Activated gamma-delta T cell treated with anti-CD3 and anti-CD28 coated beads, Interleukin-2, amount 50 U/mL, for 16 hours (primary cell): ENCODE data around the gene FAS.
"Not testable (repeated sequence)": the region's sequence is repeated elsewhere in the genome, so short reads cannot be mapped to it uniquely, and the experiment has no call there.

Experiments
- DNase-seq: peaks from one replicate; pipeline ENCODE4 v3.0.0-alpha.2; 2020; ENCODE audit warnings: low read depth

Gene FAS

DNA sequence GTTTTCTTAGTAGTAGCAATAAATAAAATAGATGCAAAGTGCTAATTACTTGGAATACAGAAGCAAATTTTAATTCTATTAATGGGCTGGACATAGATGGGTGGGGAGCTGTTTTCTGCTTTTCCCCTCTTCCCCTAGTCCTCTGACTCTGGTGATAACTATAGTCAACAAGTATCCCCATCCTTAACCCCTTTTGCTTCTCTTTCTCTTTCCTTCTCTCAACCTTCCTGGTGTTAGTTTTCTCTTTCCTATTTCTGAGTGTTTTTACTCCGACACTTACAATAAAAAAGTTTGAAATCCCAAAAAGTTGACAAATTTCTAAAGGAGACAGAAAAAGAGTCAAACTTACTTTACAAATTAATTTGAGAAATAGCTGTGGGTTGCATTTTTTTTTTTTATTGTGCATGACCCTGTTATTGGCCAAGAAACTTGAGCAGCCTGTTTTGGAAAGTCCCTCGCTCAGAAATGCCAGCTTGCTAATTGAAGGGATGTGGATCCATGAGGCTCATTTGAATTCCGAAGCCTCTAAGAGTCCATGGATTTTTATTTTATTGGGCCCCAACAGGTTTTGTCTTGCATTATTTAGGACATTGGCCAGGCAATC, 2.4 kb downstream of the FAS start:
- no peak for DNase-seq

DNA sequence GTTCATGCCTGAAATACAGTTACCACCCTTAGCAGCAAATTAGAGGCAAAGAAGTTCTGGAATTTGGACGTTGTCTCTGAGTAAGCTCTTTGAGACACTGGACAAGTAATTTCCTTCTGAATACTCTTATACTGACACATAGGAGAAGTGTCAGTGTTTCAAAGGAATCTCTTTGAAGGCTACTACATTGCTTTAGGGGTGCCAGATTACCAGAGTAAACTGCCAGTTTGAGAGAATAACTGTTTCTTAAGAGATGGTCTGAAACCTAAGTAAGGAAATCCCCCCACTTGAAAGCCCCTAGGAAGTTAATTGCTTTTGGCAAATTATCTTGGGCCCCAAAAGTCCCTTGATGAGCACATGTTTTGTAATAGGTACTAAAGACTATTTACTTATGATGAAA, 3.4 kb downstream of the FAS start:
- no peak for DNase-seq

DNA sequence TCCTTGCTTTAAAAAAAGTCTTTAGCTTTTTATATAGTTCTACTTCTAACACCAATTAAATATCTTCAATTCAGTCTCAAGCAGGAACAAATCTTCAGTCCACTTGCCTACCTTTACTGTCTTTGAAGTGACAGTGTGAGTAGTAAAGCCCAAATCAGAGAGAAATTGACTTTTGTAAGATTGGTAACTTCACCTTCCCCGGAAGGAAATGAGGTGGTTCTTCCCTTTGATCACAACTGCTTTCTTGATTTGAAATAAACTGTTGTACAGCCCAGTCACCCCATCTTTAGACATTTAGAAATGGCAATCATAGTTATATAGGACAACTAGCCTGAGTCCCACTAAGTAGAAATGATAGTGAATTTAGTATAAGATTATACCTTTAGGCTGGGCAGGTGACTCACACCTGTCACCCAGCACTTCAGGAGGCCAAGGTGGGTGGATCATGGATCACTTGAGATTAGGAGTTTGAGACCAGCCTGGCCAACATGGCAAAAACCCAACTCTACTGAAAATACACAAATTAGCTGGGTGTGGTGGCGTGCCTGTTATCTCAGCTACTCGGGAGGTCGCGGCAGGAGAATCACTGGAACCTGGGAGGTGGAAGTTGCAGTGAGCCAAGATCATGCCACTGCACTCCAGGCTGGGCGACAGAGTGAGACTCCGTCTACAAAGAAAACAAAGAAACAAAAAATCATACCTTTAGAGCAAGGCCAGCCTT, 4.7 kb downstream of the FAS start:
- DNase-seq: no peak

DNA sequence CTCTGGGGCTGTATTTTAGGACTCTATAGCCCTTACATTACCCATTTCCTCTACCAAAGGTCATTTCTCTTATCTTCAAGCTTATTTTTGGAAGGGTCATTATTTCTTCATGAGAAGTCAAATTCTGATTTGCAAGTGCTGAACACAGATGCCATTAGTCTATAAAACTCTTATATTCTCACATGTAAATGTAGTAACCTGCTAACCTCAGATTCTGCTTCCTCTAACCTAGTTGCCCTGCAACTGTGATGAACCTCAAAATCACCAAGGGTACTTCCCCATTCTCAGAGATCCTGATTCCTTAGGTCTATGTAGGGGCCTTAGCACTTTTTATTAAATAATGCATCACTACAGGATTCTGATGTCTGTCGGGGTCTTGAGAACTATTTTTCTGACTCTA, 6.3 kb downstream of the FAS start:
- no peak for DNase-seq

DNA sequence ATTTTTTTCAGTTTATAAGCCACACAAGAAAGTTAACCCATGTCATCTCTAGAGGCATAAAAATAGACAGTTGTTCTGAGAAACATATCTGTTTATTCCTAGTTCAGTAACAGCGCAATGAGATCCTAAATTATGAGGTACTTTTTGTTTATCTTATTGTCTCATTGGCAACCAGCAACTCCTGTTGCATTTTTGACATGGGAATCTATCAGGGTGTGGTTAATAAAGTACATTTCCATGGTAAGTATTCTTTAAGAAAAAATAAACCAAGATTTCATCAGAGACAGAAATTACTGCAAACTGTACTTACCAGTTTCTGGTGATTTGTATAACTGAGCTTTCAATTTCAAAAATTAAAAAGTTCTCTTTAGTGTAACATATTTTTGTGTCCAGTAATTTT, 9.0 kb downstream of the FAS start:
- DNase-seq: no peak

DNA sequence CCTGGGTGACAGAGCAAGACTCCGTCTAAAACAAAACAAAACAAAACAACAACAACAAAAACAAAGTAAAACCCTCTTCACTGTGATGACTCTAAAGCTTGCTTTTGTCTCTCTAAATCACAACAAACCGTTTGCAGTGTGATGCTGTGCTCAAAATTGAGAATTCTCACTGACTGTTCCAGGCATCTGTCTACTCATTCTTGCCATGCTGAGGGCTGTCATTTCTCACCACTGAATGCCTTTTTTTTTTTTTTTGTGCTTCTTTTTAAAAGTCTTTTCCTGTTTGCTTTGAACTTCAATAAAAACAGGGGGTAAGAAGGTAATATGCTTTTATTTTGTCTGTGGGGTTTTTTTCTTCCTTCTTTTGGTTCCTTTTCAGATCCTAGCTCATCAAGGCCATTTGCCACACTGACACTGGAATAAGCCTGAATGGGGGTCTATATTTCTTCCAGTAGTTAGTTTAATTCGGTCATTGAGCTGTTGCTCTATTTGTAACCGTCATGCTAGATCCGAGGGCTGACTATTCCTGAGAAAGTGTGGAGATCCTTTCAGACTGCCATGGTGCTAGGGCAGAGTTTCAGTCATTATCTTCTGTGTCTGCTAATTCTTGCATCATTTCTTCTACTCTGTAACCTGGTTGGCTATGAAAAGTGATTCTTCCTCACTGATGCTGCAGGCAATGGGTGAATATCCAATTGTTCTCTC, 10.6 kb downstream of the FAS start:
- DNase-seq: no peak

- DNase-seq: no peak
Observed at GRCh38 chr10:89001729-89002072, 11.1 kb downstream of the FAS start.

GRCh38 chr10:89002226-89002978, 11.8 kb downstream of the FAS start:
- no peak for DNase-seq

GRCh38 chr10:89003344-89003743, 12.7 kb downstream of the FAS start:
- no peak for DNase-seq

DNA sequence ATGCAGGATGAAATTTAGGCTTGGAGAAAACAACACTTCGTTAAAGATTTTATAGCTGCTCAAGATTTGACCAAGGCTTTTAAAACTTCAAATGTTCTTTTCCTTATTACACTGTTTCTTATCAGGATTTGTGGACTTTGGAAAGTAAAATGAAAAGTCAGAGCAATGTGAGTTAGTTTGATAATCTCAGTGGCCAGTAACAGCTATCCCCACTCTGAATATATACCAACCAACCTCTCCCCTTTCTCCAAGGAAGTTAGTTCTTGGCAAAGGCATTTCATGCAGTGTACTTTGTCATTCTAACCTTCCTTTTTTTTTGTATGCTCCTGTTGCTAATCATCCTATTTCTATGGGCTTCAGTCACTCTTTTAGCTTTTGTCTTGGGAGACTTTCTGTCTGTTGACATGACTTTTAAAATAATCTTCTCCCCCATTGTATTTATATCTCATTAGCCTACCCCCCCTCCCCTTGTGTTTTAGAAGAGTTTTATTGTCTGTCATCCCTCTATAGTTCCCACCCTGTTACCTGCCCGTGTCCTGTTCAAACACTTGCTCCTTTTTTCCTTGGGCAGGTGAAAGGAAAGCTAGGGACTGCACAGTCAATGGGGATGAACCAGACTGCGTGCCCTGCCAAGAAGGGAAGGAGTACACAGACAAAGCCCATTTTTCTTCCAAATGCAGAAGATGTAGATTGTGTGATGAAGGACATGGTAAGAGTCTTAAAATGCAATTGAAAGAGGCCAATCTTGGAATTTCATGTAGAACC, 16.7 kb downstream of the FAS start:
- DNase-seq: no peak

- DNase-seq: not testable (repeated sequence)
Observed at GRCh38 chr10:89018700-89019346, 28.2 kb downstream of the FAS start.

GRCh38 chr10:89019569-89020327, 29.1 kb downstream of the FAS start:
- DNase-seq: no peak

GRCh38 chr10:89021526-89021925, 30.9 kb downstream of the FAS start:
- not testable (repeated sequence) for DNase-seq

DNA sequence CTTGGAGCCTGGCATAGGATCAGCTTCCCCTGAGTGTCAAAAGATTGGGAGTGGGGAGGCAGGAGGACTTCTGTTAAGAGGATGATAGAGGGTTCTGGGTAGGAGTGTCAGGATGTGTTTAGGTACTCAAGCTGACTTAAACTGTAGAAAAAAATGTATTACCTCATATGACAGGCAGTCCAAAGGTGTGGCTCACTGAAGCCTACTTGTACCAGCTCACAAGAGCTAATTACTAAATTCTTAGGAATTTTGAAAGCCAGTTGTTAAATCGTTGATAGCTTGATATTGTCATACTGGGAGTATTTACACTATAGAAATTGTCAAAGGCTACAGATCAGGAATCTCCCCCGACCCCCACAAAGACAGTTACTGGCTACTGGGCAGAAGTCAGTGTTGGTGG, 32.1 kb downstream of the FAS start:
- no peak for DNase-seq

DNA sequence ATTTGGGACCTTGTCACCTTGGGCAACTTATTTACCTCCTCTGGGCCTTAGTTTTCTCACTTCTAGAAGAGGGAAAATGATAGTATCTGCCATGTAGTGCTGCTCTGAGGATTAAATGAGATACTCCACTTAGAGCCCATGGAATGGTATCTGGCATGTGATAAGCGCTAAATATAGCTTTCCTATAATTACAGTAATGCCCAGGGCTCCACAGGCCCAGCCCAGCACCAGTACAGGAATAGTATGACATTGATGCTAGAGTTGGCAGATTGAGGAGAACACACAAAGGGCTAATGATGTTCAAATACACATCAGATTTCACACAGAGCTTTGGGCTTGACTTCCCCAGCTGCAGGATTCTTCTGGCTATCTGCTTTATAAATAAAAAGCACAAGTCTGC, 34.9 kb downstream of the FAS start:
- DNase-seq: no peak

- no peak for DNase-seq
Observed at GRCh38 chr10:89029181-89029580, 38.6 kb downstream of the FAS start.

GRCh38 chr10:89029785-89030437, 39.3 kb downstream of the FAS start:
- peak; percentile 47 for DNase-seq

DNA sequence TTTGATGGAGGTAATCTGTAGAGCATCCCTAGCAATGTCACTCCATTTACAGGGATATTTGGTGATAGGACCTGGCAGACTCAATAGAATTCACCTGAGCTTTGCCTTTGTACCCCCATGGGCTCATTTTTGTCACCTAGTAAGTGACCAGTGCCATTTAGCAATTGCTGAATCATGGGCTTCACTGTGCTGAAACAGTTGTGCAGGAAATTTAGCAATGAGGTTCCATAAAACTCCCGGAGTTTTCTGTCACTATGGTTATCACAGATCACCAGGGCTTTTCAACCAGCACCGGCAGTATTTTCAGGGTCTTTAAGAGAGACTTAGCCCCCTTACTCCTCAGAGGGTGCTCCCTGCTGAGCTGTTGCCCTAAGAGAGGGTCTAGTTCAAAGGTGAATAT, 40.2 kb downstream of the FAS start:
- DNase-seq: no peak

DNA sequence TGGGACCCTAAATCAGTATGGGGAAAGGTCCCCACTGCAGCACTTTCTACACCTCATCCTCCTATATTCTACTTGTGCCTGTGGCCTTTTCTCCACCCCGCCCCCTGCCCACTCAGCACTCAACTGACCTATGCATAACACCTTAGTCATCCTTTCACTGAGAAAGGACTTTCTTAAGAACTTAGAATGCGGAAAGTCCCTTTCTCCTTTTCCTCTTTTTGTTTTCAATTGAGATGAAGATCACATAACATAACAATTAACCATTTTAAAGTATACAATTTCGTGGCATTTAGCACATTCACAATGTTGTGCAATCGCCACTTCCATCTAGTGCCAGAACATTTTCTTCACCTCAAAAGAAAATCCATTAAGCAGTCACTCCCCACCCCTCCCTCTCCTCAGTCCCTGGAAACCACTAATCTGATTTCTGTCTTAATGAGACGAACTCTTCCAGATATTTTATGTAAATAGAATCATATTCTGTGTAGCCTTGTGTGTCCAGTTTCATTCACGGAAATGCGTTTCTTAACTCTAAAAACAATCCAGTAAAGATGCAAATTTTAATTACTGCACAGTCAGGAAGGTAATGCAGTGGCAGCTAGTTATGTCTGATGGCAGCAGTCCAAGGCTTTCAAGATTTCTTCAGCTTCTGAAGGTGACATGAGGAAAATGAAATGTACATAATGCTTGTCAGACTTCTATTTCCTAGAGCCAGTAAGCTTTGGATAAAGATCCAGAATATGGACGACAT, 41.7 kb downstream of the FAS start:
- DNase-seq: peak; percentile 48

GRCh38 chr10:89035461-89035860, 44.9 kb downstream of the FAS start:
- DNase-seq: no peak
